Measurements from ENCODE around the gene MGA.

The MGA gene

GRCh38 chr15:41660235-41661077, at the start of gene MGA:
MGA (plus strand) TSS chr15:41660405.
- no peak for FAIRE-seq

DNA sequence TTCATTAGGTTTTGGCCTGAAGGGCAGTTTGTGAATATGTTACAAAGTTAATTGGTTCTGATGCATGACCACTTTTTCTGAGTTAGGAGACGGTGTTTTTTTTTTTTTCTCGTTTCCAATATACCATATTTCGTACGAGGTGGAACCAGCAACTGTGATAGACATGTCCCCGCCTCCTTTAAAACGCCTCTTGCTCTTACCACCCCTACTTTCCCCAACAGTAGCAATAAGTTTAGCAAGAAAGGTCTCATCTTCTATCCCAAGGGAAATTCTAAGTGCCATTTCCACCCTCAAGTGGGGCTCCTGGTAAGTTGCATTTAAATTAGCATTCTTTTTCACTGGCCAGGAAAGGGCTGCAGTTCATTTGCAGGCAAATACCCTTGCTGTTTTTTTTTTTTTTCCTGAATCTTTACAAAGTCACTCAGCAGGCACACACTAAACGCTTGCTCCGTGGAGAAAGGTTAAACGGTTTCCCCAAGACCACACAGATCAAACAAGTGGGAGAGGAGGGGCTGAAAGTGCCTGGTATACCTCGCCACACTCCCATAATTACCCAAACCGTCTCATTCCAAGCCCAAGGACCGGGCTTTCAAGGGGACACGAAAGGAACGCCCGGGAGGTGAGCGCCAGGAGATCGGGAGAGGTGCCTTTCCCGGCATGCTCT, 39.5 kb upstream of the MGA start:
- no peak for FAIRE-seq

DNA sequence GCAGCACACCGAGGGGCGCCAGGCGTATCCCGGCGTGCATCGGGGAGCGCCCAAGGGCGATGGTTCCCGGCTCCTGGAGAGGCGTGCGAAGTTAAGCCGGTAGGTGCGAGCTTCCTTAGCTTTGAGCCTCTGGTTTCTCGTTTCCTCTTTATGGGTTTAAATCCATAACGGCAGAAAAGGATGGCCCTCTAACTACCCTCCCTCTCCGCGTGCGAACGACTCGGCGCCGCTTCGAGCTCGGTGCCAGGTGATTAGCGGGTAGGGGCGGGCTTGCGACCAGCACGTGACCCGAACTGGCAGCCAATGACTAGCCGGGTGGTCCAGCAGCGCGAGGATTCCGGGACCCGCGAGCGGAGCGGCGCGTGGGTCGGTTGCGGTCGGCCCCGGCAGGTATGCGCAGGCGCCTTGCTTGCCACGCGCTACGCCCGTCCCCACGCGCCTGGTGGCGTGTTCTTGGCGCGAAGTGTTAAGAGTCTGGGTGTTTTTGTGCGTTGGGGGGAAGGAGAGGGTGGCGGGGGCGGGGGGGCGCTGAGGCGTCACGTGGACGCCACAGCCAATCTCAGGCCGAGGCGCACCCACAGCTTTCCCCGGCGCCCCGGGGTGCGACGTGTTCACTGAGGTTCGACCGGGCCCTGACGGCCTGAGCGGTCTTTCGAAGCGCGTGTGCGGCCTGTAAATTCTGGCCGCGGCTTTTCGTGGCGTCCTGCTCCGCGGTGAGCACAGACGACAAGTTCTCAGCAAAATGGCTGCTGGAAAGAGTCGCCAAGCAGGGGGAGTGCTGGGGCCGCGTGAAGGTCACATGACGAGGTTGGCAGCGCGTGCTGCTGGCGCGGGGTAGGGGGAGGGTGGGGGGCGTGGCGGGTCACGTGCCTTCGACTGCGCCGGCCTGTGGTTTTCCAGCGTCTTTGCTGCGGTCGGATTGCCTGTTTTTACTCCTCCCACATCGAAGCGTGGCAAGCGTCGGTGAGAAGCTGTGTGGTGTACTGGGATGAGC, 38.7 kb upstream of the MGA start:
- FAIRE-seq = no peak

DNA sequence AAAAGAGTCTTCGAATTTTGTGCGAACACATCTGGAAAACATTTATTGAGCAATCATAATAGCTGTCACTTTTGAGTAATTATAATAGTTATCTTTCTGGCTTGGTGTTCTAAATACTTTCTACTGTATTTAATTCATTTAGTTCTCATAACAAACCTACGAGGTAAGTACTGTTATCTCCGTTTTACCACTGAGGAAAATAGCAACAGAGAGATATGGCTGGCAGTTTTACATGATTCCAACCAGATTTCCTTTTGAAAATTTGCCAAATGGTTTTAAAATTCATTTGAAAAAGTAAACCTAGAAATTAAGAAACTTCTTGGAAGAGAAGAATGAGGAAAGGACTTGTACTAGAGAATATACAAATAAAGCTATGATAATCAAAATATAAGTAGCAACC, 37.3 kb upstream of the MGA start:
- FAIRE-seq = no peak

DNA sequence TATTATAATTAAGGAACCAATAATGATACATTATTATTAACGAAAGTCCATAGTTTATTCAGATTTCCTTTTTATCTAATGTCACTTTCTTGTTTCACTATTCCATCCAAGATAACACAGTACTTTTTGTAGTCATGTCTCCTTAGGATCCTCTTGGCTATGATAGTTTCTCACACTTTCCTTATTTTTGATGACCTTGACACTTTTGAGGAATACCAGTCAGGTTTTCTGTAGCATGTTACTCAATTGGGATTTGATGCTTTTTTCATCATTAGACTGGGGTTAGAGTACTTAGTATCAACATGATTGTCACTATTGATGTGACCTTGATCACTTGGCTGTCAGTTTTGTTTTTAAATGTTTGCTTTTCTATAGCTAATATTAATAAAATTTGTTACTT, 33.0 kb upstream of the MGA start:
- peak; percentile 5 for FAIRE-seq

GRCh38 chr15:41629463-41629862, 30.7 kb upstream of the MGA start:
- FAIRE-seq = no peak

GRCh38 chr15:41629883-41630282, 30.3 kb upstream of the MGA start:
- FAIRE-seq = no peak

- FAIRE-seq = no peak
Observed at GRCh38 chr15:41630616-41631217, 29.5 kb upstream of the MGA start.

DNA sequence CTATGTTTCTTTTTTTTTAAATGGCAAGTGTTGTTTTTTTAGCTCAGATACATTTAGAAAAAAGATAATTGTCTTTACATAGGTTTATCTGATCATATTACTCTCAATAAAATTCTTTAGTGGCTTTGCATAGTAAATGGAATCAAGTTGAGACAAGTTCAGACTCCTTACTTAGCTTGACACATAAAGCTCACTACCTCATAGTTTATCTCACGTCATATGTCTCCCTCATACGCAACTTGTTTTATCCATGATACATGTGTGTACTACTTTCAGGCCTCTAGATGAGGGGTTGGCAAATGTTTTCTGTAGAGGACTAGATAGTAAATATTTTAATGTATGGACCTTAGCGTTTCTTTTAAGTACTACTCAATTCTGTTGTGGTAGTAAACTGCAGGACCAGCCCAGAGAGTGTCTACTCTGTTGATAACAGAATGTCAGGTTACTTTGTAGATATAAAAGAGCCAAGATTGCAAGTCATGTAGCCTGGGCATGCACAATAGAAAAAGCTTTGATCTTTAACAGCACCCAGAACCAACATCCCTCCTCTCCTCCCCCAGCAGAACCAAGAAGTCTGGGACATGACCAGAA, 28.2 kb upstream of the MGA start:
- FAIRE-seq = no peak

DNA sequence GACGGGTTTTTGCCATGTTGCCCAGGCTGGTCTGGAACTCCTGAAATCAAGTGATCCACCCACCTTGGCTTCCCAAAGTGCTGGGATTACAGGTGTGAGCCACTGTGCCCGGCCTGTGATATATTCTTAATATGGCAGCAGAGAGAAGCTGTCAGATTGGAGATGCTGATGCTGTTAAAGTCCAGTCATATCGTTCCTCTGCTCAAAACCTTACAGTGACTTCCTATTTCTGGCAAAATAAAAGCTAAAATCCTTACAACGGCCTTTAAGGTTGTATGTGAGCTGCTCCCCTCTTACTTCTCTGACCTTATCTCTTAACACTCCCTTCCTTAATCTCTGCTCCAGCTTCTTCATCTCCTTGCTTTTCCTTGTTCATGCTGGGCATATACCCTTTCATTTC, 26.6 kb upstream of the MGA start:
- no peak for FAIRE-seq

DNA sequence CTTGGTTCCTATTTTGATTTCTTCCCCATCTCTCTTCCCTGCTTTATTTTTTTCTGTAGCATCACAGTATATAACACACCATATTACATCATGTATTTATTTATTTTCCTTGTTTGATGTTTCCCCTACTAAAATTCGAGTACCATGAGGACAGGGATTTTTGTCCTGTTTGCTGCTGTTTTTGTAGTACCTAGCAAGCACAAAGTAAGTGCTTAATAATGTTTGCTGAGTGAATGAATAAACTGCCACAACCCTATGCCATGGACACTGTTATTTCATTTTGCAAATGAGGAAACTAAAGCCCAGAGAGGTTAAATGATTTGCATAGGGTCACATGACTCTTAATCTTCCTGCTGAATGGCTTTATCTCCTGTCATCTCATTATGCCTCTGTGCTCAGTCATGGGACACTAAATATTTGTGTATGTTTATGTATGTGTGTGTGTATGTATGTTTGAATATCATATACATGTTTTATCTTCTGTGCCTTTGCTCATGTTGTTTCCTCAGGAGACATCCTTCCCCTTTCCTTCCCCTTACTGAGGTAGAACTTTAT, 26.1 kb upstream of the MGA start:
- no peak for FAIRE-seq

DNA sequence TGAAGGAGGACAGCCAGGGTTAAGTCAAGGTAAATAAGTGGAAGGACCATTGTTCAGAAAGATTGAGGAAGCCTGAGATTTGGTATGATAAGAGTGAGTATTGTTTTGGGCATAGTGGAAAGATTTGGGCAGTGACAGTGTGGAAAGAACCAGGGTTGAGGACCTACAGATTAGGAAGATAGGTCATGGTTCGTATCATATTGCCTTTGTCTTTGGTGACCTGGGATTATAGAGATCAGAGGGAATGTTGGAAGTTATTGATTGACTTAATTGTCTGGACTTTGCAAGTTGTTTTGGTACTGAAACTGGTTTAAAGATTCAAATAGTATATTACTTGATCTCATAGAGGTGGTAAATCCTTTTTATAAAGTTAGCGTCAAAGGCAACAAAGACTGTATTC, 23.1 kb upstream of the MGA start:
- FAIRE-seq = no peak

DNA sequence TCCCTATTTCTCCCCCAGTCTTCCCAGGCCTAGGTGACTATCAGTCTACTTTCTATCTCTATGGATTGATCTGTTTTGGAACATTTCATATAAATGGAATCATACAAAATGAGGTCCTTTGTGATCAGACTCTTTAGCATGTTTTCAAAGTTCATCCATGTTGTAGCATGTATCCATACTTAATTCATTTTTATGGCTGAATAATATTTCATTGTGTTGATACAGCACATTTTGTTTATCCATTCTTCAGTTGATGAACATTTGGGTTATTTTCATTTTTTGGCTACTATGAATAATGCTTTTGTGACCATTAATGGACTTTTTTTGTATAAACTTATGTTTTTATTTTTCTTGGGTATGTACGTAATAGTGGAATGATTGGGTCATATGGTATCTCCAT, 19.2 kb upstream of the MGA start:
- FAIRE-seq = no peak

- FAIRE-seq = no peak
Observed at GRCh38 chr15:41647262-41647661, 12.9 kb upstream of the MGA start.

DNA sequence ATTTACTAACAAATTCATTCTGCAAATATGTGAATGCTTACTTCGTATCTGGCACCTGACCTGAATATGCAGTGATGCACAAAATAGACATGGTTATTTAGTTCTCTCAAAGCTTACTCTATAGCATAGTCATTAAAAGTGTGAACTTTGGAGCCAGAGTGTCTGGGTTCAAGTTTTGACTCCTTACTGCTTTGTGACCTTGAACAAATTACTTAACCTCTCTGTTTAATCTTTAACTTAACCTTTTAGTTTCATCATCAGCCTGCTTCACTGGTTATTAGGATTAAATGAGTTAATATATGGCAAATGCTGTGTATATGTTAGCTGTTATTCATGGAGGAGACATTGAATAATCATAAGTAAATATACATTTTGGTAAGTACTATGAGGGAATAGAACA, 12.1 kb upstream of the MGA start:
- FAIRE-seq = no peak

GRCh38 chr15:41648770-41649169, 11.4 kb upstream of the MGA start:
- FAIRE-seq = no peak

DNA sequence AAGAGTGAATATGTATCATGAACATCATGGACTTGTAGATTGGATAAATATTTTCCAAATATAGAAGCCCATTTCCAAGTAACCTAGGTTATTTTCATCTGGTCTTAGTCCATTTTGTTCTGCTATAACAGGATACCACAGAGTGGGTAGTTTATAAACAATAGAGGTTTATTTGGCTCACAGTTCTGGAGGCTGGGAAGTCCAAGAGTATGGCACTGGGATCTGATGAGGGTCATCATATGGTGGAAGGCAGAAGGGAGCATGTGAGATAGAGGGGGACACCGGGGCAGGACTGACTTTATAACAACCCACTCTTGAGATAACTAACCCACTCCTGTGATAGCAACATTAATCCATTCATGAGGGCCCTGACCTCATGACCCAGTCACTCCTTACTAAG, 9.4 kb upstream of the MGA start:
- no peak for FAIRE-seq

DNA sequence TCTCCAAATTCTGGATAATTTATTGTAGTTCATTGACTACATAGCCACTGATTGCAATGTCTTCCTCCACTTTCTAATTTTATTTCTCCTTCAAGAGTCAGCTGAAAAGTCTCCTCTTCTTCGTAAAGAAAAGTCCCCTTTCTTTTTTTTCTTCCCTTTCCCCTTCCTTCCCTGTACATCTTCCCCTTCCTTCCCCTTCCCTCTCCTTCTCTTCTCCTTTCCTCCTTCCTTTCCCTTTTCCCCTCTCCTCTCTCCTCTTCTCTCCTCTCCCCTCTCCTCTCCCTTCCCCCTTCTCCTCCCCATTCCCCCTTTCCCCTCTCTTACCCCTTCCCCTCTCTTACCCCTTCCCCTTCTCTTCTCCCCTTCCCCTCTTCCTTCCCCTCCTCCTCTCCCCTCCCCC, 8.8 kb upstream of the MGA start:
- FAIRE-seq = no peak

DNA sequence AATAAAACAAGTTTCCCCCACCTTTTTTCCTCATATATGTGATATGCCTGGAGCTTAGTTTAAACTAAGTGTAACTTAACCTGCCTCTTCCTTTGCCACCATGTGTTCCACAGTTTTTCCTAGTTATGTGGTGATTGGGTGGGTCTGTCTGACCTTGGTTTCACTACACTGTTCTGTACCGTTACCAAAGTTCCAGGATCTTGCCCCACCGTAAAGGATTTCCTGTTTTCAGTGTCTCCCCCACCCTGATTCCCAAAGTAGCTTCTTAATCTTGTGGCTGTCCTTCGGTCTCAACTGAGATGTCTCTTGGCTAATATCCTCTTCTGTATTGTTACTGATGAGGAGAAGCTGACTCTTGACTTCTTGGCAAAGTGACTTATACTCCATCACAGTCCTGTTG, 6.4 kb upstream of the MGA start:
- FAIRE-seq = no peak

GRCh38 chr15:41655716-41656115, 4.5 kb upstream of the MGA start:
- no peak for FAIRE-seq

- FAIRE-seq = no peak
Observed at GRCh38 chr15:41656188-41656587, 4.0 kb upstream of the MGA start.

GRCh38 chr15:41658689-41659088, 1.5 kb upstream of the MGA start:
- no peak for FAIRE-seq

All from colon (tissue), 2 donors.